HCT116 (cell line): ENCODE data around the gene FKBP5. TPM values are rescaled to one million over a fixed set of nuclear protein-coding genes. Genes with fewer than 3 reads are reported as not detected.

Source experiments
- ATAC-seq: fragments of 200-7000 bp; cut with Tn5 transposase; 2 replicates; pipeline ENCODE4 v1.9.1; 2020; ENCODE audit warnings: mild to moderate bottlenecking, moderate library complexity
- BruUV-seq: library from RNA; stranded (reverse); fragments of 400-500 nt; replicated peaks from 2 replicates; lab custom pipeline; 2021; lab: Mats Ljungman, UMichigan
- CTCF ChIA-PET: fragments of 300-600 bp; sonication (Branson Sonifier 250); formaldehyde crosslinking; loops from one replicate; lab custom pipeline; 2021; ENCODE audit warnings: antibody characterized with exemption; lab: Charles Lee
- POLR2A ChIA-PET: fragments of 300-600, 350-600 bp; sonication (Branson Sonifier 250); formaldehyde crosslinking; loops from one replicate; lab custom pipeline; 2021; ENCODE audit warnings: antibody characterized with exemption; lab: Charles Lee
- RAD21 ChIA-PET, 2 experiments: fragments of 300-600 bp; sonication (Branson Sonifier 250); formaldehyde crosslinking; loops; one replicate each; lab custom pipeline; 2023; ENCODE audit warnings: low total read pairs in 2 of 2; ENCODE audit not compliant: uncharacterized antibody in 2 of 2, unreplicated experiment in 2 of 2, low non-redundant PET in 1 of 2; lab: Charles Lee
- DNase-seq: peaks from one replicate; pipeline ENCODE4 v3.0.0-alpha.2; 2010; ENCODE audit warnings: low read depth, low spot score
- H2AFZ ChIP-seq: fragments of 200-600 bp; shearing (Covaris generic), sonication (generic); 2 replicates; pipeline ENCODE4 v1.6.1; 2017; ENCODE audit warnings: low read depth, mixed run types, mixed read lengths, antibody characterized with exemption, low read length; ENCODE audit not compliant: poor library complexity, severe bottlenecking
- H3K27ac ChIP-seq: 2 replicates; pipeline ENCODE4 v1.5.1; 2012; ENCODE audit warnings: low read depth, low read length
- H3K27me3 ChIP-seq: fragments of 200-600 bp; sonication (generic); 2 replicates; pipeline ENCODE4 v1.6.1; 2016; ENCODE audit warnings: mixed run types, low read length, mixed read lengths; ENCODE audit not compliant: insufficient read depth
- H3K36me3 ChIP-seq, 2 experiments: fragments of 200-500 bp in 1 of 2; fragments of 200-600 bp in 1 of 2; sonication (Bioruptor generic) in 1 of 2; sonication (generic) in 1 of 2; 2 replicates each; pipeline versions ENCODE4 v1.5.1 to v1.6.1; 2014 to 2016; ENCODE audit warnings: low read length in 2 of 2, inconsistent platforms in 1 of 2, mixed read lengths in 1 of 2, mixed run types in 1 of 2; ENCODE audit not compliant: insufficient read depth in 2 of 2, control insufficient read depth in 1 of 2
- H3K4me1 ChIP-seq, 2 experiments: fragments of 200-600 bp in 1 of 2; sonication (generic) in 1 of 2; 2 replicates each; pipeline versions ENCODE4 v1.5.1 to v1.6.1; 2012 to 2017; ENCODE audit warnings: low read length in 2 of 2, inconsistent platforms in 1 of 2, mild to moderate bottlenecking in 1 of 2, mixed read lengths in 1 of 2, mixed run types in 1 of 2, moderate library complexity in 1 of 2; ENCODE audit not compliant: insufficient read depth in 2 of 2, control insufficient read depth in 1 of 2
- H3K4me2 ChIP-seq: fragments of 200-600 bp; sonication (generic); 2 replicates; pipeline ENCODE4 v1.6.1; 2017; ENCODE audit warnings: mixed run types, low read length, mixed read lengths
- H3K4me3 ChIP-seq, 2 experiments: fragments of 200-600 bp in 1 of 2; sonication (generic) in 1 of 2; replicated peaks in 1 of 2; 2 replicates each; pipeline ENCODE4 v1.5.1; 2011 to 2016; ENCODE audit warnings: low read length in 2 of 2, control low read depth in 1 of 2, low read depth in 1 of 2, mild to moderate bottlenecking in 1 of 2, mixed read lengths in 1 of 2, mixed run types in 1 of 2
- H3K79me2 ChIP-seq: fragments of 200-600 bp; sonication (generic); 2 replicates; pipeline ENCODE4 v1.6.1; 2017; ENCODE audit warnings: mild to moderate bottlenecking, mixed run types, low read length, moderate library complexity, mixed read lengths; ENCODE audit not compliant: insufficient read depth
- H3K9ac ChIP-seq: fragments of 200-600 bp; sonication (generic); 2 replicates; pipeline ENCODE4 v1.6.1; 2016; ENCODE audit warnings: low read length, mixed read lengths
- H3K9me2 ChIP-seq: fragments of 200-600 bp; sonication (generic), shearing (Covaris generic); 2 replicates; pipeline ENCODE4 v1.6.1; 2017; ENCODE audit warnings: mixed run types, mild to moderate bottlenecking, moderate library complexity; ENCODE audit not compliant: insufficient read depth
- H3K9me3 ChIP-seq, 2 experiments: fragments of 200-500 bp in 1 of 2; fragments of 200-600 bp in 1 of 2; sonication (Bioruptor generic) in 1 of 2; sonication (generic) in 1 of 2; 2 replicates each; pipeline ENCODE4 v1.6.1; 2014 to 2017; ENCODE audit warnings: low read length in 2 of 2, mixed read lengths in 2 of 2, inconsistent platforms in 1 of 2, low read depth in 1 of 2, mild to moderate bottlenecking in 1 of 2, mixed run types in 1 of 2, moderate library complexity in 1 of 2; ENCODE audit not compliant: control insufficient read depth in 1 of 2, insufficient read depth in 1 of 2
- H4K20me1 ChIP-seq: fragments of 200-600 bp; sonication (generic), shearing (Covaris generic); 2 replicates; pipeline ENCODE4 v1.6.1; 2017; ENCODE audit warnings: mixed run types, mild to moderate bottlenecking, moderate library complexity; ENCODE audit not compliant: insufficient read depth
- RAD21 ChIP-seq: IDR thresholded peaks from 2 replicates; pipeline ENCODE4 v1.6.1; 2012; ENCODE audit warnings: low read depth, mild to moderate bottlenecking
- ZNF274 ChIP-seq: fragments of 200-500 bp; sonication (Bioruptor generic); IDR thresholded peaks from 2 replicates; pipeline ENCODE4 v1.6.1; 2014; ENCODE audit warnings: mild to moderate bottlenecking, low read depth, low read length, inconsistent platforms
- intact Hi-C: fragments of 100-400 bp; cut with micrococcal nuclease; formaldehyde crosslinking; loops from 2 replicates; pipeline ENCODE4 v1.10.0; 2022
- total RNA-seq: library from RNA; stranded (reverse); gene quantifications from one replicate; pipeline ENCODE4 v1.2.1, GENCODE V29; 2021; ENCODE audit not compliant: unreplicated experiment
- TF ChIP-seq, protein P1 (sequence below): IDR thresholded peaks from 2 replicates; pipeline ENCODE4 v1.6.1; 2012; ENCODE audit warnings: low read depth

Gene FKBP5
- total RNA-seq, 1 experiment from 2014 or later, result 50.3 TPM

DNA sequence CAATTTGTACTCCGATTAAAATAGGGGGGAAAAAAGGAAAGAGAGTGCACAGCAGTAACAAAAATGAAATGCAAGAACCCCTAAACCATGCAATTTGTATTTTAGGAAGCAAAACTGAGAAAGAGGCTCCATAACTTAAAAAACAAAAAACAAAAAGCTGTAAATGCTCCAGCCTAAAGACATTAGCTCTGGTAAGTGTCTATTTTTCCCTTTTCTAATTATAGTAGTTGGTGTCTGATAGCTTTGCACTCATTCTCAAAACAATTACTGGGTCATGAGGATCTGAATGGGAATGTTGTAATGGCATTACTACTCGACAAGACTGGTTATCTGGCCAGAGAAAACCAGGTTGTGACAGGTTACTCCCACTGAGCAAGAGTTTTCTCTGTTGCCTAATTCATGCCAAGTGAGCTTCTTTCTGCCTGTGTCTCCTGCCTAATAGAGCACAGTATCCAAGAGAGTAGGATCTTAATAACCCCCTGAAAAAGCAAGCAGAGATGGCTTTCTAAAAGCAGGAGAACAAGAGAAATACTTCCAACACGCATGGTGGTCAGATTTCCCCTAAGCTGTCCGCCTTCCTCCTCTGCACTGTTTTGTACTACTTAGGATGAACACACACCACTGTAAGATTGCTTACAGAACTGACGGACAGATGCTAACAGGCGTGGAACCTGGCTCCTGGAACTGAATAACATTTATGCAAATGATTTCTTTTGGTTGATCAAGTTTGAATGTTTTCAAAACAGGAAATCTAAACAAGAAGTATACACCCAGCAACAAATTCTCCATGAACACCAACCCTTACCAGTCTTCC lies 86.4 kb downstream of the FKBP5 start:
- H3K4me2 ChIP-seq, result peak overlapping the region; percentile 56
- no peaks in the 10 kb centered on the region for H3K36me3 ChIP-seq
- BruUV-seq, result no TSS peak
- peak overlapping the region; percentile 28; the same call in 1 of the 2 replicates for H3K9ac ChIP-seq
- peak overlapping the region in 1 of 2 experiments; percentile 13; a peak in 2 of 4 replicates for H3K4me3 ChIP-seq
- POLR2A ChIA-PET, result interaction anchor here (2.0 kb wide), 1 partner anchor 11 kb away, joined by 6 read pairs; no protein-coding TSS in a partner anchor
- peaks cover 5% of the 10 kb centered on the region; the same call in 1 of the 2 replicates for H4K20me1 ChIP-seq
- DNase-seq (no peak), ATAC-seq (no peak)
- no peak overlapping the region for H2AFZ ChIP-seq
- no peaks in the 10 kb centered on the region for H3K9me3 ChIP-seq
- TF ChIP-seq, protein P1, sequence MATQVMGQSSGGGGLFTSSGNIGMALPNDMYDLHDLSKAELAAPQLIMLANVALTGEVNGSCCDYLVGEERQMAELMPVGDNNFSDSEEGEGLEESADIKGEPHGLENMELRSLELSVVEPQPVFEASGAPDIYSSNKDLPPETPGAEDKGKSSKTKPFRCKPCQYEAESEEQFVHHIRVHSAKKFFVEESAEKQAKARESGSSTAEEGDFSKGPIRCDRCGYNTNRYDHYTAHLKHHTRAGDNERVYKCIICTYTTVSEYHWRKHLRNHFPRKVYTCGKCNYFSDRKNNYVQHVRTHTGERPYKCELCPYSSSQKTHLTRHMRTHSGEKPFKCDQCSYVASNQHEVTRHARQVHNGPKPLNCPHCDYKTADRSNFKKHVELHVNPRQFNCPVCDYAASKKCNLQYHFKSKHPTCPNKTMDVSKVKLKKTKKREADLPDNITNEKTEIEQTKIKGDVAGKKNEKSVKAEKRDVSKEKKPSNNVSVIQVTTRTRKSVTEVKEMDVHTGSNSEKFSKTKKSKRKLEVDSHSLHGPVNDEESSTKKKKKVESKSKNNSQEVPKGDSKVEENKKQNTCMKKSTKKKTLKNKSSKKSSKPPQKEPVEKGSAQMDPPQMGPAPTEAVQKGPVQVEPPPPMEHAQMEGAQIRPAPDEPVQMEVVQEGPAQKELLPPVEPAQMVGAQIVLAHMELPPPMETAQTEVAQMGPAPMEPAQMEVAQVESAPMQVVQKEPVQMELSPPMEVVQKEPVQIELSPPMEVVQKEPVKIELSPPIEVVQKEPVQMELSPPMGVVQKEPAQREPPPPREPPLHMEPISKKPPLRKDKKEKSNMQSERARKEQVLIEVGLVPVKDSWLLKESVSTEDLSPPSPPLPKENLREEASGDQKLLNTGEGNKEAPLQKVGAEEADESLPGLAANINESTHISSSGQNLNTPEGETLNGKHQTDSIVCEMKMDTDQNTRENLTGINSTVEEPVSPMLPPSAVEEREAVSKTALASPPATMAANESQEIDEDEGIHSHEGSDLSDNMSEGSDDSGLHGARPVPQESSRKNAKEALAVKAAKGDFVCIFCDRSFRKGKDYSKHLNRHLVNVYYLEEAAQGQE, result no peak
- no peak for TF ChIP-seq ZNF274
- no peak; the same call in 1 of the 2 replicates for TF ChIP-seq RAD21
- TF ChIP-seq, all 23 proteins: peak for 0
- ChIA-PET RAD21 (no interaction called here), CTCF (interaction anchor here (1.2 to 1.9 kb wide), 2 partner anchors 22 to 134 kb away, joined by 4 to 7 read pairs; partner anchors contain the start of gene ARMC12)
- Histone ChIP-seq H3K4me1 (peaks cover 90 to 91% of the 10 kb centered on the region in 2 experiments), H3K79me2 (peaks cover 11% of the 10 kb centered on the region), H3K27ac (peak overlapping the region; percentile 78), H3K9me2 (no peaks in the 10 kb centered on the region), H3K27me3 (no peaks in the 10 kb centered on the region)
- intact Hi-C loops, result no loop called here
